Thyroid gland (tissue), 4 donors: ENCODE data around the gene PSKH1.

Experiments
- POLR2A ChIP-seq, 2 donors: fragments of 450-650 bp; IDR thresholded peaks; one replicate each; pipeline ENCODE4 v1.6.1; 2017; ENCODE audit warnings: antibody characterized with exemption in 2 of 2, mild to moderate bottlenecking in 2 of 2, moderate library complexity in 1 of 2
- TF ChIP-seq, protein P1 (sequence below), 6 experiments: fragments of 200-600 bp in 3 of 6; fragments of 450-650 bp in 3 of 6; sonication (generic) in 3 of 6; IDR thresholded peaks; one replicate each; pipeline ENCODE4 v1.5.1; 2016 to 2019; ENCODE audit warnings: antibody characterized with exemption in 6 of 6, mild to moderate bottlenecking in 2 of 6, inconsistent platforms in 1 of 6, moderate library complexity in 1 of 6

GRCh38 chr16:67879936-67880335 is 13.1 kb upstream of the PSKH1 start:
- TF ChIP-seq, protein P1, sequence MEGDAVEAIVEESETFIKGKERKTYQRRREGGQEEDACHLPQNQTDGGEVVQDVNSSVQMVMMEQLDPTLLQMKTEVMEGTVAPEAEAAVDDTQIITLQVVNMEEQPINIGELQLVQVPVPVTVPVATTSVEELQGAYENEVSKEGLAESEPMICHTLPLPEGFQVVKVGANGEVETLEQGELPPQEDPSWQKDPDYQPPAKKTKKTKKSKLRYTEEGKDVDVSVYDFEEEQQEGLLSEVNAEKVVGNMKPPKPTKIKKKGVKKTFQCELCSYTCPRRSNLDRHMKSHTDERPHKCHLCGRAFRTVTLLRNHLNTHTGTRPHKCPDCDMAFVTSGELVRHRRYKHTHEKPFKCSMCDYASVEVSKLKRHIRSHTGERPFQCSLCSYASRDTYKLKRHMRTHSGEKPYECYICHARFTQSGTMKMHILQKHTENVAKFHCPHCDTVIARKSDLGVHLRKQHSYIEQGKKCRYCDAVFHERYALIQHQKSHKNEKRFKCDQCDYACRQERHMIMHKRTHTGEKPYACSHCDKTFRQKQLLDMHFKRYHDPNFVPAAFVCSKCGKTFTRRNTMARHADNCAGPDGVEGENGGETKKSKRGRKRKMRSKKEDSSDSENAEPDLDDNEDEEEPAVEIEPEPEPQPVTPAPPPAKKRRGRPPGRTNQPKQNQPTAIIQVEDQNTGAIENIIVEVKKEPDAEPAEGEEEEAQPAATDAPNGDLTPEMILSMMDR (IDR thresholded peaks at IDR 0.05) = no peak
- TF ChIP-seq POLR2A (IDR thresholded peaks at IDR 0.05) = no peak
